Measurements from ENCODE around the gene PPEF2.

- no peak for TF ChIP-seq CTCF (IDR thresholded peaks at IDR 0.05)
- TF ChIP-seq POLR2A (IDR thresholded peaks at IDR 0.05): no peak
- TF ChIP-seq EP300 (IDR thresholded peaks at IDR 0.05; ENCODE audit: low read depth): no peak
- TF ChIP-seq POLR2AphosphoS5 (IDR thresholded peaks at IDR 0.05): peak in 1 of 3 donors; percentile 13
Observed at GRCh38 chr4:75921910-75922309, 19.7 kb upstream of the PPEF2 start.

All from transverse colon (tissue), 4 donors.